HFFc6 (cell line): ENCODE results near the gene PPM1F. TPM values are rescaled to one million over a fixed set of nuclear protein-coding genes. Genes with fewer than 3 reads are reported as not detected.

Source experiments
- DNase-seq: peaks from one replicate; pipeline ENCODE4 v3.0.0-alpha.2; 2018
- H3K27ac Mint-ChIP-seq: 2 replicates; pipeline ENCODE4 v1.8.0; 2020; ENCODE audit warnings: mild to moderate bottlenecking, mixed read lengths
- H3K27me3 Mint-ChIP-seq: 2 replicates; pipeline ENCODE4 v1.8.0; 2021; ENCODE audit warnings: mild to moderate bottlenecking, moderate library complexity, mixed read lengths; ENCODE audit not compliant: insufficient read depth
- H3K36me3 Mint-ChIP-seq: 2 replicates; pipeline ENCODE4 v1.8.0; 2021; ENCODE audit warnings: low read depth, mixed read lengths
- H3K4me1 Mint-ChIP-seq: 2 replicates; pipeline ENCODE4 v1.8.0; 2020; ENCODE audit warnings: low read depth, mixed read lengths
- H3K4me3 Mint-ChIP-seq: 2 replicates; pipeline ENCODE4 v1.8.0; 2020; ENCODE audit warnings: mild to moderate bottlenecking, moderate library complexity, mixed read lengths
- H3K9me3 Mint-ChIP-seq: 2 replicates; pipeline ENCODE4 v1.8.0; 2020; ENCODE audit warnings: mild to moderate bottlenecking, mixed read lengths
- CTCF ChIP-seq: fragments of 200-600 bp; sonication (generic); IDR thresholded peaks from 2 replicates; pipeline ENCODE4 v1.5.0; 2021; ENCODE audit warnings: antibody characterized with exemption, mild to moderate bottlenecking
- total RNA-seq, 6 experiments: library from RNA; stranded (reverse); fragmentation: NEBNext Ultra II Directional; extraction: Animal tissue kit (Norgen Biotek cat#: 25700); gene quantifications; 2 replicates in 1 of 6; 3 replicates in 5 of 6; pipeline ENCODE4 v1.2.3, GENCODE V29; 2021

PPM1F gene
- total RNA-seq, 6 experiments from 2014 or later = 56.1 to 65.3 (median 60.6) TPM

GRCh38 chr22:21970800-21971617 is 18.4 kb upstream of the PPM1F start:
- H3K4me3 Mint-ChIP-seq = no peak overlapping the region
- no peaks in the 10 kb centered on the region for H3K9me3 Mint-ChIP-seq
- no peaks in the 10 kb centered on the region; the same call in 1 of the 2 replicates for H3K4me1 Mint-ChIP-seq
- TF ChIP-seq CTCF = no peak
- no peak overlapping the region for H3K27ac Mint-ChIP-seq
- no peak for DNase-seq
- H3K27me3 Mint-ChIP-seq = no peaks in the 10 kb centered on the region
- H3K36me3 Mint-ChIP-seq = peaks cover 34% of the 10 kb centered on the region

GRCh38 chr22:21970037-21970799 is 17.6 kb upstream of the PPM1F start:
- H3K4me3 Mint-ChIP-seq = no peak overlapping the region
- no peak for TF ChIP-seq CTCF
- H3K27me3 Mint-ChIP-seq = no peaks in the 10 kb centered on the region
- DNase-seq = no peak
- H3K36me3 Mint-ChIP-seq = peaks cover 29% of the 10 kb centered on the region
- no peaks in the 10 kb centered on the region for H3K9me3 Mint-ChIP-seq
- no peaks in the 10 kb centered on the region; the same call in 1 of the 2 replicates for H3K4me1 Mint-ChIP-seq
- no peak overlapping the region for H3K27ac Mint-ChIP-seq

- H3K27me3 Mint-ChIP-seq = no peaks in the 10 kb centered on the region
- peaks cover 29% of the 10 kb centered on the region for H3K36me3 Mint-ChIP-seq
- TF ChIP-seq CTCF = no peak
Observed at GRCh38 chr22:21968452-21969129, 15.9 kb upstream of the PPM1F start.

GRCh38 chr22:21967693-21968271 is 15.1 kb upstream of the PPM1F start:
- no peak overlapping the region for H3K4me3 Mint-ChIP-seq
- H3K27me3 Mint-ChIP-seq = no peaks in the 10 kb centered on the region
- H3K27ac Mint-ChIP-seq = no peak overlapping the region
- DNase-seq = no peak
- peaks cover 30% of the 10 kb centered on the region for H3K36me3 Mint-ChIP-seq
- no peaks in the 10 kb centered on the region for H3K4me1 Mint-ChIP-seq
- TF ChIP-seq CTCF = no peak
- no peaks in the 10 kb centered on the region for H3K9me3 Mint-ChIP-seq

More at GRCh38 chr22:21968452-21969129, 15.9 kb upstream of the PPM1F start:
- H3K4me3 Mint-ChIP-seq = no peak overlapping the region
- no peaks in the 10 kb centered on the region for H3K9me3 Mint-ChIP-seq
- no peak overlapping the region for H3K27ac Mint-ChIP-seq
- no peaks in the 10 kb centered on the region for H3K4me1 Mint-ChIP-seq
- no peak for DNase-seq
